CD4-positive, alpha-beta T cell treated with Interferon alpha-2 for 1 hour (primary cell): ENCODE measurements around the gene PSMC5.
"Not testable (repeated sequence)": the region's sequence is repeated elsewhere in the genome, so short reads cannot be mapped to it uniquely, and the experiment has no call there.

Experiments used
- DNase-seq, 2 donors: peaks; one replicate each; pipeline ENCODE4 v3.0.0-alpha.2; 2020 to 2022

The PSMC5 gene

DNA sequence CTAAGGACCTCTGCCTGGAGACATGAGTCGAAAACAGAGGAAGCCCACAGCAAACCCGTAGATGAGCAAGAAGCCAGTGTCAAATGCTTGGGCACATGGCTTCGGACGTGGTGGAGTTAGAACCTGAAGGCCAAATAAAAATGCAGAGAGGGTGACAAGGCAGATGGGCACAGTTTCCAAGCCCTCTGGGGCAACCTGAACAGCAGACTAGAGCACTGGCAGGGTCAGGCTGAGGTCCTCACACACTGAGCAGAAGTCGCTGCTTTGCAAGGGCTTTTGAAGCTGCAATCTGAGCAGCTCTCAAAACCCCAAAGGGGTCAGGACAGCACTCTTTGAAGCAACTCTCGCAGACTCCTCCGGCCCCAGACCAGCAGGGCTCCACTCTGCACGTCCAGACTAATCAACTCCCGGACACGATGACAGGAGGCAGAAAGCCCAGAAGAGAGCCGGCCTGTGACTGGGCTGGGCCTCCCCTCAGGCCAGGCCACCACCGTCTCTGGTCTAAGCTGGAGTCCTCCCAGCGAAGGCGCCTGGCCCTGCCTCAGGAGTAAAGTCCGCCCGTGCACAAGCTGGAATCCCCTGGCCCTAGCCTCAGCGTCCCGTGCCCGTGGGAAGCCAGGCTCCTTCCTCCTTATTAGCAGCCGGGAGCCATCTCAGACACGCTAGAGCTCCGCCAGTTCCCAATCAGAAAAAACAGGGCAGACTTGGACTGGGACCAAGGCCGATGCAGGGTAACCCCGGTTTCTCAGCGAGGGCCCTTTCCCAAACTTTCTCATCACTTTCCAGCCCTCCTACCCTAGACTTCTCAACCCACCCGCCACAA lies 14.3 kb downstream of the PSMC5 start:
- no peak for DNase-seq

DNA sequence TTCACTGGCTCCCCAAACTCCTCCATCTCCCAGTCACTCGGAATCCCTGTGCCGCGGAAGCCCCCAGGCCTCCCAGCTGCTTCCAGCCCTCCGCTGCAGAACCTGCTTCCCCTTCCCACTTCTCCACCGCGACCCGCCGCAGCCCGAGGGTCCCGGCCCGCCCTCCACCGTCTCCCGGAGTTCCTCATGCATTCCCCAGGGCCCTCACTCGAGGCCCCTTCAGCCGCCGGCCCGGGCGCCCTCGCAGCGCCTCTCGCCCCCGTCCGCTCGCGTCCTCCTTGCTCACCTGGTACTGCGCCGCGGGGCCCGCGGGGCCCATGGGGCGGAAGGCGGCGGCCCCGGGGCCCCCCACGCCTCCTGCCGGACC lies 14.9 kb downstream of the PSMC5 start:
- DNase-seq, result no peak

DNA sequence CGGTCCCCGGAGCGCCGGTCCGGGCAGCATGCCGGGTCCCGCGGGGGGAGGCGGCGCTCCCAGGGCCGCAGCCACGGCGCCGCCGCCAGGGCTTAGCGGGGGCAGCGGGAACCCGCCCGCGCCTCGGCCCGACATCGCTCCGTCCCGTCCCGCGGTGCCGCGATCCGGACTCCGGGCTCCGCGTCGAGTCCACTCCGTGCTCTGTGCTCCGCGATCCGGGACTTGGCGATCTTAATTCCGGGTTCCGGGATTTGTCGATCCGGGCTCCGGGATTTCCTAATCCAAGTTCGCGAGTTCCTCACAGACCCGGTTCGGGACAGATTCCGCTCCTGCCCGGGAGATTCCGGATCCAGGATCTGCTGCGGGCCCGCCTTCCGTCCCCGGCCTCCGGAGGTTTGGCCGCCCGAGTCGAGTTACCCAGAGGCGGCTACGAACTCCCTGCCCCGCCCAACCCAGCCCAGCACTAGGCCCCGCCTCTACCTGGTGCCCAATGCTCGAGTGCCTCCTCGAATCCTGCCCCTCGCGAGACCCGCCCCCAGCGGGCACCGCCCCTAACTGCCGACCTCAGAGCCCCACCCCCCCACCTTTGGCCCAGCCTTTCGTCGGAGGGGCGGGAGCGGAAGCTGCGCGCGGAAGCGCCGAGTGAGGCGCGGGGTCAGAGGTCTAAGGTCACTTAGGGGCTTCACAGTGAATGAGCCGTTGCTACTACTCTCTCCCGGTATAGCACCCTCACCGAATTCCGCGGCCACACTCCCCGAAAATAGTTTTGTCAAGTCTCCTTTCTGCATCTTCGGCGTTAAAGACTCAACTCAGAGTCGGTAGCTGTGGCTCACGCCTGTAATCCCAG lies 15.5 kb downstream of the PSMC5 start, which contains the start of gene SMARCD2:
SMARCD2 (minus strand) TSS at position 146 of the 847 bp plus-strand sequence; CDS start at position 135, 11 bp downstream.
- DNase-seq, result peak; percentile 99 to 100

DNA sequence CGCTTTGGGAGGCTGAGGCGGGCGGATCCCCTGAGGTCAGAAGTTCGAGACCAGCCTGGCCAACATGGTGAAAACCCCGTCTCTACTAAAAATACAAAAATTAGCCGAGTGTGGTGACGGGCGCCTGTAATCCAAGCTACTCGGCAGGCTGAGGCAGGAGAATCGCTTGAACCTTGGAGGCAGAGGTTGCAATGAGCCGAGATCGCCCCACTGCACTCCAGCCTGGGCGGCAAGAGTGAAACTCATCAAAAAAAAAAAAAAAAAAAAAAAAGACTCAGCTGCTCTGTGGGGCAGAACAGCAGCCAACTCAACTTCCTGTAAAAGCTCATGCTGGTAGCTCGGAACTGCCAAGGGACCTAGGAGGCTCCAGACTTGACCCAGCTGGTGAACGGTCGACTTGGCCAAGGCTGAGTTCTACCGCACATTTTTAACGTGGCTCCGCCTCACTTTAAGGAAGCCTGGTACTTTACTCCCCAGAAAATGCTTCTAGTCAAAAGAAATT lies 16.2 kb downstream of the PSMC5 start:
- DNase-seq, result peak; percentile 61 to 72

DNA sequence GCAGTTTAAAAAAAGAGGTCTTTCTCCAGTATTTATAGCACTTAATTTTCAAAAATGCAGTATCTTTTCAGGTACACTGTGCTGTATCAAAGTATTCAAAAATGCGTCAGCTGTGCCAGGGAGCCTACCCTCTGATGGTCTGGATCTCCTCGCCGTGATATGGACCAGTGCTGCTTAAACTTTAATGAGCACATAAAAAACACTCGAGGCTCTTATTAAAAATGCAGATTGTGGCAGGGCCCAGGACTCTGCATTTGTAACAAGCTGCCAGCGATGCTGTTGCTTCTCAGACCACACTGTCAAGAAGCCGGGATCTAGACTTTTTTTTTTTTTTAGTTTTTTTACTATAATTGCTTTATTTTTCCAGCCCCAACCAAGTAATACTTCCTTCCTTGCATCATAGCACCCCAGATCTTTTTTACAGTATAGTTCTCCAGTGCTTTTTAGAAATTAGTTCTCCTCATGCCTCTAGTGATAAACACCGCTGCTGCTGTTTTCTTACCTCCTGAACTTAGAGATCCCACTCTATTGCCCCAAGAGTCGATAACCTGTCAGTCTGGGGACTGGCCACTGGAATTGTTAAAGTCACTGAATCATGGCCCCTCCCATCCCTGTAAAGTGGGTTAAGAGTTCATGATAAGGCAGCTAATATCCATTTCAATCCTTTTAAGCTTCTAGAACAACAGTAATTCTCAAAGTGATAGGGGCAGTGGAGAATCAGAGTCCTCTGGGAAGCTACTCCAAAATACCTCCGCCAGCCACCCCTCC lies 16.9 kb downstream of the PSMC5 start:
- no peak for DNase-seq

DNA sequence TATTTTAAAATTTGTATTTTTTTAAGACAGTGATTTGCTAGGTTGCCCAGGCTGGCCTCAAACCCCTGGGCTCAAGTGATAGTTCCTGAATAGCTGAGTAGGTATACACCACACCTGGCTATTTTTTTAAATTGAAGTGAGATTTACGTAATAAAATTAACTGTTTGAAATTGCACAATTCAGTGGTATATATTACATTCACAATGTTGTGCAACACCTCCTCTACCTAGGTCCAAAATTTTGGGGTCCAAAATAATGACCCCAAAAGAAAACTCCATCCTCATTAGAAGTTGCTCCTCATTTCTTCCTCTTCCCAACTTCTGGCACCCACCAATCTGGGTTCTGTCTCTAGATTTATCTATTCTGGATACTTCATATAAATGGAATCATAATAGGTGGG lies 18.3 kb downstream of the PSMC5 start:
- DNase-seq, result no peak

DNA sequence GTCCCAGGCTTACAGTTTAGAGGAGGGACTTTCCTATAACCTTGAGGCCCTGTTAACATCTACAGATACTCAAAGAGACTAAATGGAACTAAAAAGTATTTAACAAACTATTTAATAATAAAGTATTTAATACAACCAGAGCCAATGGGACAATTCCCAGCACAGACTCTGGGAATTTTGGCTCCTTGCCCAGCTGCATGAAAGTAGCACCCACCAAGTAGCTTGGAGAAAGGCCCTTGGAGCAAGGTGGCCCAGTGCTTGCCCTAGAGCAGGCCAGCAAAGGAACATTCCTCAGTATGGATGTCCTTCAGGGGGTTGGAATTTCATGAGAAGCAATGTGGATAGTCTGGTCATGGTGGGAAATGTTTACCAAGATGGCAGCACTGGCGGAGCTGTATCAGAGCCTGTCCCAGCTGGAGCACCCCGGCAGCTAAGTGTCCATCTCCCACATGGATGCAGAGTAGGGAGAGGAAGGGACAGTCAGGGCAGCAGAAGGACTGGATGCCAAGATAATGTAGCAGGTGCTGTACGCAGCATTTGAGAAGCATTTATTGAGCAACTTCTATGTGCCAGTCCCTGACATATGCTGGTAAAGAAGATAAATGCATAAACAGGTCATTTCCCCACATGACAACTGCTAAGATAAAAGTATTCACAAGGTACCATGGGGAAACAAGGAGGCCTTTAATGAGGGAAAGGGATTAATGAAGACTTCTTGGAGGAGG lies 20.5 kb downstream of the PSMC5 start:
- DNase-seq, result no peak

DNA sequence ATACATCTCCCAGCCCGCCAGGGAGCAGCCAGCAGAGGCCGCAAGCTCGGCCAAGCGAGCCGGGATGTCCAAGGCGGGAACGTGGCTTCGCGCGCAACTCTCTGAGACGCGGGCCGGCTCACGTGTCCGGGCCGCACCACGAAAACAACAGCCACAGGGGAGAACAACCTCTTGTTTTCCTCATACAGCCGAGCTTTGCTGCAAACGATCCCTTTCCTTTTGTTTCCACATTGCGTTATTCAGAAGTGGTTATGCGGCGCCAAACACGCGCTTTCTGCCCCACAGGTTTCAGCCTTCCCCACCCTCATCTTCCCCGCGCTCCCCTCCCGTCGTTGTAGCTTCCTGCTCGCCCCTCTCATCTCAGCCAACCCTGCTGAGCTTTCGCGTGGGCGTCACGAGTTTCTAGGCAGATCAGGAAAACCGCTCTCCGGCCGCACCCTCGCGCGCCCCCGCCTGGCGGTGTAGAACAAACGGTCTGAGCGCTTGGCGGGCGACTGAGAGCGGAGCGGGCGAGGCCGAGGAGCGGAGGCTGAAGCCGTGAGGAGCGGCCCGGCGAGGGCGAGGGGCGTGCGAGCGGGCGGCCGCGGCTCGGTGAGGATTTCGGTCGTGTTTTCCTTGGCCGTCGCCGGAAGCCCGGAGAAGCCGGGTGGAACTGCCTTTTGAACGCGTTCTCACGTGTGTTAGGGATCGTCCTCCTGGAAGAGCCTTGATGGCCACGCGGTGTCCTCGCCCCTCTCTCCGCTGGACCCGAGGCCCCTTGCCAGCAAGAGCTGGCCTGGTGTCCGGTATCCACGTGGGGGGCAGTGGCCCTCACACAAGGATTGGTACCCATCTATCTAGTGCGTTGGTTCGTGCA lies 21.8 kb downstream of the PSMC5 start:
- peak; percentile 95 for DNase-seq

DNA sequence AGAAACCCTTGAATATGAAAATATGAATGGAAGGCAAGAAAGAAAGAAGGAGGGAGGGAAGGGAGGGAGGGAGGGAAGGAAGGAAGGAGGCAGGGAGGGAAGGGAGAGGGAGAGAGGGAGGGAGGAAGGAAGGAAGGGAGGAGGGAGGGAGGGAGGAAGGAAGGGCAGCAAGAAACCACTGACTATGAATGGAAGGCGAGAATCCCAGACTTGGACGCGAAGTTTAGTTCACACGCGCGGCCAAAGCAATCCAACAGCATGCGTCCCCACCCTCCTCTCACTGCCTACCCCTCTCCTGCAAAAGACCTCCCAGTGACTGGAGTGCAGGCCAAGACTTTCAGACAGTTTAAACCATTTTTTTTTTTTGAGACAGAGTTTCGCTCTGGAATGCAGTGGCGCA lies 23.2 kb downstream of the PSMC5 start:
- DNase-seq, result no peak

DNA sequence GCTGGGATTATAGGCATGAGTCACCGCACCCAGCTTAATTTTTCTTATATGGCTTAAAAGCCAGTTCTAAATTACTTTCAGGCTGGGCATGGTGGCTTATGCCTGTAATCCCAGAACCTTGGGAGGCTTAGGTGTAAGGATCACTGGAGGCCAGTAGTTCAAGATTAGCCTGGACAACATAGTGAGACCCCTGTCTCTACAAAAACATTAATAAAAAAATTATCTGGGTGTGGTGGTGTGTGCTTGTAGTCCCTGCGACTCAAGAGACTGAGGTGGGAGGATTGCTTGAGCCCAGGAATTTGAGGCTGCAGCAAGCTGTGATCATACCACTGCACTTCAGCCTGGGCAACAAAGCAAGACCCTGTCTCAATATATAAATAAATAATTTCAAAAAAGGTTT lies 26.0 kb downstream of the PSMC5 start:
- DNase-seq, result no peak

DNA sequence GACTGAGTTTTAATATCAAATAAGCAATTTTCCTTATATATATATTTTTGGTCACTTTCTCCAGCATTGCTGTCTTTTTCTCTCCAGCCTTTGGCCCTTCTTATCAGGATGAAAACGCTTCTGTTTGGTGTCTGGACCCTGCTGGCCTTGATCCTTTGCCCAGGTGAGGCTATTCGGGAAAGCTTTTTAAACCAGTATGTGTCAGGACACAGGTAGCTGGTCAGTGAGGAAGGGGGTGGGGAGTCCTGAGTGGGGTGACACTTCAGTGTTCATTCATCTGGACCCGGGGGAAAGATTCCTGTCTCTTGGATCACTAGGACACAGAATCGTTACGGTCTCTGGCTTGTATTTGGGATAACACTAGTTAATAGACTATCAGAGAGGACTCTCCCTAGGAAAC lies 27.5 kb downstream of the PSMC5 start:
- no peak for DNase-seq

DNA sequence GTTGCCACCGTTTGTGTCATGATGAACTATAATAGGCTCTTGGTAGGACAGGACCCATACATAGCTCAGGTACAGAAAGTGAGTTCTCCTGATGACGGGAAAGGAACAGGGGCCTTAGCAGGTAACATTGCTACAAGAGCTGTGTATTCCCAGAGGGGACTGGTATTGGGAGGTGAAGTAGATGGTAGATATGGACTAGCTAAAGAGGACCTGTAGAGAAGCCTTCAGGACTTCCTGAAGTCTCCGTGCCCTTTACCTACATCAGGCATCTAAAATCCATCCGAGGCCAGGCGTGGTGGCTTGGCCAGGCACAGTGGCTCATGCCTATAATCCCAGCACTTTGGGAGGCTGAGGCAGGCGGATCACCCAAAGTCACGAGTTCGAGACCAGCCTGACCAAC lies 28.0 kb downstream of the PSMC5 start:
- DNase-seq, result no peak

DNA sequence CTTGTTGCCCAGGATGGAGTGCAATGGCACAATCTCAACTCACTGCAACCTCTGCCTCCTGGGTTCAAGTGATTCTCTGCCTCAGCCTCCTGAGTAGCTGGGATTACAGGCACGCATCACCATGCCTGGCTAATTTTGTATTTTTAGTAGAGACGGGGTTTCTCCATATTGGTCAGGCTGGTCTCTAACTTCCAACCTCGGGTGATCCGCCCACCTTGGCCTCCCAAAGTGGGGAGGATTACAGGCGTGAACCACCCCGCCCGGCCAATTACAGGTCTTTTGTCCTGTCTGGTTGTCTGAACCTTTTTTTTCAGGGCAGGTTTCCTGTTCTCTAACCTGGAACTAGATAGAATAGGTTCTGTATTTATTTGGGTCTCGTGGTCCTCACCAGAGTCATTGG lies 29.2 kb downstream of the PSMC5 start:
- not testable (repeated sequence) for DNase-seq

DNA sequence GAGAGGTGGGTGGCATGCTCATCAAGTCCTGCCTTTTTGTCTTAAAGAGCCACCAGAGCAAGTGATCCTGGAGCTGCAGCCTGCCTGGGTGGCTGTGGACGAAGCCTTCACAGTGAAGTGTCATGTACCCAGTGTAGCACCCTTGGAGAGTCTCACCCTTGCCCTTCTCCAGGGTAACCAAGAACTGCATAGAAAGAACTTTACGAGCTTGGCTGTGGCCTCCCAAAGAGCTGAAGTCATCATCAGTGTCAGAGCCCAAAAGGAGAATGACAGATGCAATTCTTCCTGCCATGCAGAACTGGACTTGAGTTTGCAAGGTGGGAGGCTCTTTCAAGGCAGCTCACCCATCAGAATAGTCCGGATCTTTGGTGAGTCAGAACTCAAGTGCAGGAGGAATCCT lies 32.0 kb downstream of the PSMC5 start:
- no peak for DNase-seq

DNA sequence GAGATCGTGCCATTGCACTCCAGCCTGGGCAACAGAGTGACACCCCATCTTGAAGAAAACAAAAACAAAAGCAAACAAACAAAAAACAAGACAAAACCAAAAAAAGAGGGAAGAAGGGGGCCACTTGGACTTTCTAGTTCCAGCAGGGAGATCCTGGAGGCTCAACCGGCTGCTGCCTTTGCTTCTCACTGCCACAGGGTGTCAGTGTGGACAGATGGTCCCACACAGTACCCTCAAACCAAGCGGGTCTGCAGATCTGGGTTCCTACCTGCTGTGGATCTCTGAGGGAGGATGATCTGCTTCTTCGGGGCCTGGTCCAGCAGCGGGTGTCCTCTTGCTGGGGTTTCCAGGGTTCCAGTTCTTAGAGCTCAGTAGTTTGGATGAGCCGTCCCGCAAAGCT lies 39.4 kb downstream of the PSMC5 start:
- DNase-seq, result not testable (repeated sequence)

DNA sequence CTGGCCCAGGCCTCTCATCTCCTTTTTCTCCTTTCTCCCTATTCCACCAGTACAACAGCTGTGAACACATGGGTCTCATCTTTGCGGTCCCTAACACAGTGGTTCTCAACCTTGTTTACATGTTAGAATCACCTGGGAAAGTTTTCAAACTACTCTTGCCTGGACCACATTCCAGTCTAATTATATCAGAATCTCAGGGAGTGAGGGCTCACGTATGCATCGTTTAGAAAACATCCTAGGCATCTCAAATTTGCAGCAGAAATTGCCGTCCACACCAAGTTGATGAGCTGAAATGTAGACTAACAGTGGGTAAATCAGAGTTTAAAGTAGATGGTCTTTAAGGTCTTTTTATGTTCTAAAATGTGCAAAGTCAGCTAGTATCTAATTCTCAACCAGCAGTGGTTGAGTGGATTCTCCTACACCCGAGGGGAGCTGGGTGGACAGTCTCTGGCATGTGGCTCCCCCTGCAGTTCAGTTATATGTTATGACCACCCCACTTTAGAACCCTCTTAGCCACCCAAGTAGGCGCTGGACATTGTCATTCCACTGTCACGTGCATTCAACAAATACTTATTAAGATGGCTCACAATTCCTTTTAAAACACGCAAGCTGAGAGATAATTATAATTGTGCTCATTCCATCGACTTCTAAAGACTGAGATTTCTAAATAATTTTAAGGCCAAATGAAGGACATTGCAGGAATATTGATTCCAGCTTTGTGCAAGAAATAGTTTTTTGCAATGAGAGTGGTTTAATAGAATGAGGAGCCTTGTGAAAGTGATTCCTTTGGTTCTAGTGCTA lies 42.5 kb downstream of the PSMC5 start:
- not testable (repeated sequence) for DNase-seq

DNA sequence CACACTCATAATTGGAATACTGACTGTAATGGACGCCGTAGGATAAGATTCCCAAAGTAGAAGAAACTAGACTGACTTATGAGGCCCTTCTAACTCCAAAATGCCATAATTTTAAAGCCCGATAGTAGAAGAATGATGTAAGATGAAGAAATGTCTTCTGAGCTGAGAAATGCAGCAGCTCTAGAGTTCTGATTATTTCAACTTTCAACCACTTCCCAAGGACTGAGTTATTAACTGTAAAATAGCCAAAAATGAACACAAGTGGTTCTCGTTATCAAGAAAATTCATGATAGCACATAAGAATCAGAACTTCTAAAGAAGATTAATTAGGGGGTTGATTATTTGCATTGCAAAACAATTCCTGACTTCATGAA lies 43.0 kb downstream of the PSMC5 start:
- DNase-seq, result not testable (repeated sequence)

DNA sequence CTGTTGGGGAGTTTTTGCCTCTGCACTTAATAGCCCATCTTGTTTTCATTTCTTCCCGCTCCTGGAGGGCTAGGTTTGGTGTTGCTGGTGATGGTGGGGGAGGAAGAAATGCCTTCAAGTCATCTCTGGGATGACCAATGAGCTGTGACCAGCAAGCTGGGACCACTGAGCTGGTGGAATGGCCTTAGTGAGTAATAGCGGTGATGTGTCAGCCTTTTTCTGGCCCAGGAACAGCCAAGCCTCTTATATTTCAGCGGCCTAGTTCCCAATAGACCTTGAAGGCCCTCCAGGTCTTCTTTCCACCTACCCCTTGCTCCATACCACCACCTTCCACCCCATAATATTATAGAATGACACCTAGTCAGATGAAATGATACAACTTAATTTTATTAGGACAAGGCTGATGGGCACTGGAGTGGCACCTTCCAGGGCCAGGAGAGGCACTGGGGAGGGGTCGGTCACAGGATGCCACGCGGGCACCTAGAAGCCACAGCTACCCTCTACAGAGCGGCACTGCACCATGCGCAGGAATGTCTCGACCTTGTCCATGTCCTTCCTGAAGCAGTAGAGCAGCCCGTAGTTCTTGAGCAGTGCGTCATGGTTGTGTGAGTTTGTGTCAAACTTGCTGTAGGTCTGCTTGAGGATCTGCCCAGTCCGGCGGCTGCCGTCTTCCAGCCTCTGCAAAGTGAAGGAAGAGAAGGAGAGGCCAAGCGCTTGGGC lies 44.6 kb downstream of the PSMC5 start:
- DNase-seq, result not testable (repeated sequence)

DNA sequence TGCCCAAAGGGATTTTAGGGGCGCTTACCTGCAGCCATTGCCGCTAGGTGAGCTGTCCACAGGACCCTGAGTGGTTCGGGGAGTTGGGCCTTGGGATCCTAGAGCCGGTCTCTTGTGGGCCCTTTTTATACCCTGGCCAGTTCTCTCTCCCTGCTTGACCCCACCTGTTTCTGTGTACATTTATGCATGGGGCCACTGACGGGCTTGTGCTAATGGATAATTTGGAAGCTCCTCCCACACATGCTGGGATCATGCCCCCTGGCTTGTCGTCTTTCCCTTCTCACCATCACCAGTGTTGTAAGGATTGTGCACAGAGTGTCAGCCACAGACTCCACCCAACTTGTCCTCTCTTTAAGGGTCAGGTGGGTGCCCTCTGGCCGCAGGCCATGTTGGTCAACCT lies 46.3 kb downstream of the PSMC5 start, which contains the start of gene CSH2:
CSH2 (minus strand) TSS at position 101 of the 400 bp plus-strand sequence; CDS start at position 38, 63 bp downstream.
- DNase-seq, result not testable (repeated sequence)
